ENCODE results near the gene ZFP28.

Gene ZFP28

DNA sequence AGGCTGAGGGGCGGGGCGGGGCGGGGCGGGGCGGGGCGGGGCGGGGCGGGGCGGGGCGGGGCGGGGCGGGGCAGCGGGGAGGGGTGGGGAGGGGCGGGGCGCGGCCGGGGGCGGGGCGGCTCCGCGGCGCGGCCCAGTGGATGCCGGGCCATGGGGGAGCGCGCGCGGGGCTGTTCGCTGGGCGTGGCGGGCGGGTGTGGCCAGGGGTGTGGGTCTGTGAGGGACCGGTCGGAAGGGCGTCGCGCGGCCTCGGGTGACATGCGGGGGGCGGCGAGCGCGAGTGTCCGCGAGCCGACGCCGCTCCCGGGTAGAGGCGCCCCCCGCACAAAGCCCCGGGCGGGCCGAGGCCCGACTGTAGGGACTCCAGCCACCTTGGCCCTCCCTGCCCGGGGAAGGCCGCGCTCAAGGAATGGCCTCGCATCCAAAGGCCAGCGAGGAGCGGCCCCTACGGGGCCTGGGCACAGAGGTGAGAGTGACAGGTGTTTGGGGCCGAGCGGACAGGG lies at the start of gene ZFP28:
ZFP28 (plus strand) TSS at position 188 of the 503 bp plus-strand sequence; CDS start at position 259, 71 bp downstream.
- in situ Hi-C loops (cut with HindIII; ENCODE audit: low sequenced_read_pairs) = no loop called here

DNA sequence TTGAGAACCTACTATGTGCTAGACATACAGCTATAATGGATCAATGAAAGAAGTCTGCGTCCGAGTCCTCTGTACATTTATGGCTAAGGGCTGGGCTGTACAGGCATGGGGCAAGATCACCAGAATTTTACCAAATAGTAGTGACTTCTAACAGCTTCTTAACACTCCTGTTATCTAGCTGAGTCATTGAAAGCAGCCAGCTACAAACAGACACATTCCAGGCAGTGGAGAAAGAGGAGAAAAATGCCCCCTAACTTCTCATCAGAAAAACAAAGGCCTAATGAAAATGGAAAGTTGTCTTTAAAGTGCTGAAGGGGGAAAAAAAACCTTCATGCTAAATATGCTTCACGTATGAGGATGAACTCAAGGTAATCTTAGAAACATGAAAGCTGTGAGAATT lies 47.3 kb upstream of the ZFP28 start:
- in situ Hi-C loops (cut with HindIII; ENCODE audit: low sequenced_read_pairs) = no loop called here

DNA sequence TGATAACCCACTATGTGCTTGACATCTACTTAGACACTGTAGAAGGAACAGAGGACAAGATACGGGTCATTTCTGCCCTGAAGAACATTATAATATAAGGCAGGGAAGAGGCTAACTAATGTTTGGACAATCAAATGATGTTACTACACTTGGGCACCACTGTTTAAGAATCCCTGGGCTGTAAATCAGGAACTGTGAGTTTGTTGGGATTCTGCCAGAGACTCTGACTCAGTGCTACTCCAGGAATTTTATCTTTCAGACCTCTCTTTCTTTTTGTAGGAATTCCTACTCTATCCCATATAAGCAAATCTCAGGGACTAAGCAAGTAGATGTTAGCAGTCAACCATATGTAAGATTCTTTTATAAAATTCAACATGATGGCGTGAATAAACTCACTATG lies 34.2 kb upstream of the ZFP28 start:
- in situ Hi-C loops (cut with HindIII; ENCODE audit: low sequenced_read_pairs) = no loop called here

DNA sequence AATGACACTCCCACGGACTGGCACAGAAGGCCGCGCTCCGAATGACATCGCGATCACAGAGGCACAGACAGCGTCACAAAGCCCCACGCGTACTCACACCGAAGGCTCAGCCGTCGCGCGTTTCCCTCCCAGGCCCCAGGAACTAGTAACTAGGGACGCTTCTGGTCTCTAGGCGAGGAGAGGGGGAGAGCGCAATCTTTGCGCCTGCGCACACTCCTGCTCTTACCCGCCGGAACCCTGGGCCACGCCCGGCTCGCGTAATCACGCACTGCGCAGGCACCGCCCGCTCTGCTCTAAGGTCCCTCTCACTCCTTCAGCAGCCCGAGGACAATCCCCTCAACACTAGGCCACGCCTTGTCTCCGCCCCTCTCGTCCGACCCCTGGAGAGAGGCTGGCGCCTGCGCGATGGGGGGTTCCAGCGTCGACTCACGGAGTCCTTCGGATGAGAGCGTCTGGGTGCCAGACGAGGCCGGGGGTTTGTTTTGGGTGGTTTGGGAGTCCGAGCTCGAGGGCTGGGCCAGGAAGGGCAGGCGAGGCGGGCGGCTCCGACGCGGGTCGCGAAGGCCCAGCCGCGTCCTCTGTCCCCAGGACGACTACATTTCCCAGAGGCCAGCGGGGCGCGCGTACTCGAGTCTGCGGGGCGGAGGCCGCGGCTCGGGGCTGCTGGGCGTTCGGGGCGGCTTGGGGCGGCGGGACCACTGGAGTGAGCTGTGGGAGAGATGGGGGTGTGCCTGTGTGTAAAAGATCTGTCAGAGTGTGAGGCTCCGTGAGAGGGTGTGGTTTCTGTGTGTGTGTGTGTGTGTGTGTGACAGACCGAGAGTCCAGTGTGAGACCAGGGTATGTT lies 31.1 kb upstream of the ZFP28 start, which contains the start of gene ZNF471:
ZNF471 (plus strand) TSS at position 410 of the 844 bp plus-strand sequence. CDS start 3,717 bp downstream, outside the sequence.
- in situ Hi-C loops (cut with HindIII; ENCODE audit: low sequenced_read_pairs) = no loop called here

DNA sequence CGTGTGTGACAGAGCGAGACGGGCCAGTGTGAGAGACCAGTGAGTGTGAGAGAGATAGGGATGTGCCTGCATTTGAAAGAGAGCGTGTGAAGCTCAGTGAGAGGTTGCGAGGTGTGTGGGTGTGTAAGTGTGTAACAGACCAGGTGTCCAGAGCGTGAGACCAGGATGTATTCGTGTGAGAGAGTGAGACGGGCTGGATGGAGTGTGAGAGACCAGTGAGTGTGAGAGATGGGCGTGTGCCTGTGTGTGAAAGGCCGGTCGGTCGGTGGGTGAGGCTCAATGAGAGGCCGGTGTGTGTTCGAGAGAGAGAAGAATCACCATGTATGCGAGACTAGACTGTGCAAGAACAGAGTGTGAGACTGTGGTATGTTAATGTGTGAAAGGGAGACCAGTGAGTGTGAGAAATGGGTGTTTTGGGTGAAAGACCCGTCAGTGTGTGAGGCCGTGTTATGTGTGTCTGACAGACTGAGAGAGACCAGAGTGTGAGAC lies 30.4 kb upstream of the ZFP28 start:
- in situ Hi-C loops (cut with HindIII; ENCODE audit: low sequenced_read_pairs) = no loop called here

DNA sequence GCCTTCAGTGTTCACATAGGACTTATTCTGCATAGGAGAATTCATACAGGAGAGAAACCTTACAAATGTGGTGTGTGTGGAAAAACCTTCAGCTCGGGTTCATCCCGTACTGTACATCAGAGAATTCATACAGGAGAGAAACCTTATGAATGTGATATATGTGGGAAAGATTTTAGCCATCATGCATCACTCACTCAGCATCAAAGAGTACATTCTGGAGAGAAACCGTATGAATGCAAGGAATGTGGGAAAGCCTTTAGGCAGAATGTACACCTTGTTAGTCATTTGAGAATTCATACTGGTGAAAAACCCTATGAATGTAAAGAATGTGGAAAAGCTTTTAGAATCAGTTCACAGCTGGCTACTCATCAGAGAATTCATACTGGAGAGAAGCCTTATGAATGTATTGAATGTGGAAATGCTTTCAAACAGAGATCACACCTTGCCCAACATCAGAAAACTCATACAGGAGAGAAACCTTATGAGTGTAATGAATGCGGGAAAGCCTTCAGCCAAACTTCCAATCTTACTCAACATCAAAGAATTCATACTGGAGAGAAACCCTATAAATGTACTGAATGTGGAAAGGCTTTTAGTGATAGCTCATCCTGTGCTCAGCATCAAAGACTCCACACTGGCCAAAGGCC lies 13.4 kb upstream of the ZFP28 start:
- in situ Hi-C loops (cut with HindIII; ENCODE audit: low sequenced_read_pairs) = no loop called here

DNA sequence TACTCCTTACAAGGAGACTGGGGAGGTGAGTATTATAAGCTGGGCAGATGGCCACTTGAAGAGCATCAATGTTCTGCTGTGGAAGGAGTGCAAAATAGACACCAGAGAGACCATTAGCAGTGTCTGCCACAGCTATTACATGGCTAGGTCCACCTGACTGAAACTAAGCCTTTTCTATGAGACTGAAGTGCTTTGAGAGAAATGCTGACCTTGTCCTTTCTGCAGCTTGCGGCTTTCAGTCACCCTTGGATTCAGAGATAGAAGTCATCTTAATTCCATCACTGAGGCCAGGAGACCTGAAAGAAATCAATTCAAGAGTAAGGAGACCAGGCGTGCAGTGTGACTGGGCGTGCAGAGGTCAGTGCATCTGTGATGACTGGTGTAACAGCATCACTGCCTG lies 1.3 kb upstream of the ZFP28 start:
- in situ Hi-C loops (cut with HindIII; ENCODE audit: low sequenced_read_pairs) = no loop called here

DNA sequence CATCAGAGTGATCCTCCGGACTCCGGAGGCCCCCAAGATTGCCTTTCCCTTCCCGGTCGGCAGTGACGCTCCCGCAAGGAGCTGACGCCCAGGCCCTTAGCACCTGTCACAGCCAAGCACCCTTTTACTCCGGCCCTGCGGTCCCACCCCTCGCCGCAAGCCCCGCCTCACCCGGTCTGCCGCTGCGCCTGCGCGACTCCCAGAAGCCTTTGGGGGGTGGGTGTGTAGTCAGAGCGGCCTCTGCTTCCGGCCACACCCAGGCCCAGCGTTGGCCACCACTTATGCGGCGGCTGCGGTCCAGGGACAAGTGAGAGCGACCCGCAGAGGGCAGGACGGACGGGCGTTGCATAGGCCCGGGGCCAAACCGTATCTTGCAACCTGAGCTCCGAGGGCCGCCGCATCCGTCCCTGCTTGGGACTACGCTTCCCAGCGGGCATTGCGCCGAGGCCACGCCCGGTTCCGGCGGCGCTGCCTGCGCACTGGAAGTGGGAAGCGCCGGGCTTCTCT lies 441 bp upstream of the ZFP28 start:
- in situ Hi-C loops (cut with HindIII; ENCODE audit: low sequenced_read_pairs) = no loop called here

DNA sequence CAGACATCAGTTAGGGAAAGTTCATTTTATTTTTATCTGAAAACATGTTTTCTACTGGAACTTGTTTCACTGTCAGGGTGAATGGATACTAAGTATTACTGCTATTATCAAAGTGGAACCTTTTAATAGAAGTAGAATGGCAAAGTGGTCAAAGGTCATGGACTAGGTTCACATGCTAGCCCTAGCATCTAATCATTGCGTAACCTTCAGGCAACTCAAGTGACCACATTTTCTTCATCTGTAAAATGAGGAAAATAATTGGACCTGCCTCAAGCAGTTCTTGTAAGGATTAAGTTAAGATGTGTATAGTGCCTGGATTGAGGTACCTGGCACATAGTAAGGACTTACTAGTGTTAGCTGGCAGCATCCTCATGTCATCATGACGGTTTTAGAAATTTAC lies 5.0 kb downstream of the ZFP28 start:
- in situ Hi-C loops (cut with HindIII; ENCODE audit: low sequenced_read_pairs) = no loop called here

DNA sequence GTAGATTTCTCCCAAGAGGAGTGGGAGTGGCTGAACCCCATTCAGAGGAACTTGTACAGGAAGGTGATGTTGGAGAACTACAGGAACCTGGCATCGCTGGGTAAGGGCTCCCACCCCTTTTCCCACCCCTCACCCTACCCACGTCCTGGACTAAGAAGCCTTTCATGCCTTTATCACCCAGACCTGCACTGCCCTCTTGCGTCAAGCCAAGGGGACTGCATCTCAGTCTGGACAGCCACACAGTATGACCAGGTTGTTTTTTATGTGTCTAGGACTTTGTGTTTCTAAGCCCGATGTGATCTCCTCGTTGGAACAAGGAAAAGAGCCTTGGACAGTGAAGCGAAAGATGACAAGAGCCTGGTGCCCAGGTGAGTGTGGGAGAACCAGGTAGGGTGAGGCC lies 8.8 kb downstream of the ZFP28 start:
- in situ Hi-C loops (cut with HindIII; ENCODE audit: low sequenced_read_pairs) = no loop called here

DNA sequence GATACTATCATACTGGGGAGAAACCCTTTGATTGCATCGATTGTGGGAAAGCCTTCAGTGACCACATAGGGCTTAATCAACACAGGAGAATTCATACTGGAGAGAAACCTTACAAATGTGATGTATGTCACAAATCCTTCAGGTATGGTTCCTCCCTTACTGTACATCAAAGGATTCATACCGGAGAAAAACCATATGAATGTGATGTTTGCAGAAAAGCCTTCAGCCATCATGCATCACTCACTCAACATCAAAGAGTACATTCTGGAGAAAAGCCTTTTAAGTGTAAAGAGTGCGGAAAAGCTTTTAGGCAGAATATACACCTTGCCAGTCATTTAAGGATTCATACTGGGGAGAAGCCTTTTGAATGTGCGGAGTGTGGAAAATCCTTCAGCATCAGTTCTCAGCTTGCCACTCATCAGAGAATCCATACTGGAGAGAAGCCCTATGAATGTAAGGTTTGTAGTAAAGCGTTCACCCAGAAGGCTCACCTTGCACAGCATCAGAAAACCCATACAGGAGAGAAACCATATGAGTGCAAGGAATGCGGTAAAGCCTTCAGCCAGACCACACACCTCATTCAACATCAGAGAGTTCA lies 15.6 kb downstream of the ZFP28 start:
- in situ Hi-C loops (cut with HindIII; ENCODE audit: low sequenced_read_pairs) = no loop called here

DNA sequence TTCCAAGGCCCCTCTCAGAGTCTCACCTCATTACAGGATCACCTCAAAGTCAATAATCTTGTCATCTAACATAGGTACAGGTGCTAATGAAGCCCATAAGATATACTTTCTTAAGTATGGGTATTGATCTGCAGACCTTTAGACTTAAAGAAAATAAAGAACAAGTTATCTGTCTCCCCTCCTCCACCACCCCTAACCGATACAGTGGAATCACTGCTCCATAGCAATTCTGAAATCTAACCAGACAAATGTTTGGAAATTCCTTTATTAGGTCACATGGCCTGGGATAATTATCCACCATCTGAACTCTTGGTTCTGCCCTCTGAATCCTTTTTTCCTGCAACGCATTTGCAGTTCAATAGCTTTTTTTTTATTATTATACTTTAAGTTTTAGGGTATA lies 24.0 kb downstream of the ZFP28 start:
- in situ Hi-C loops (cut with HindIII; ENCODE audit: low sequenced_read_pairs) = no loop called here

DNA sequence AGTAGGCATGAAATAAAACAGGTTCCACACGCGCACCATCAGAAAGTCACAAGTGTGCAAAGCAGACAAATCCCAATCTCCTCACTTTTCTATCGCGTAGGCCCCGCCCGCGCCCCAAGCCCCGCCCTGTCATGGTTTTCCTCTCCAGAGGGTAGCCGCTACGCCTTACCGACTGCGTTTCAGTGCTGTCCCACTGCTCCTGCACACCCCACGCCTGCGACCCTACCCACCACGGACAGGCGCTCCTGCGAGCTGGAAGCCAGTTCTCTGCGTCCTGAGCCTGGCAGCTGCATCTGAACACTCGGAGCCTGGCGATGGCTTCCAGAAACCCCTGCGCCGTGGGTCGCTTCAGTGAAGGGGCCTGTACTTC lies 28.1 kb downstream of the ZFP28 start:
- in situ Hi-C loops (cut with HindIII; ENCODE audit: low sequenced_read_pairs) = no loop called here

DNA sequence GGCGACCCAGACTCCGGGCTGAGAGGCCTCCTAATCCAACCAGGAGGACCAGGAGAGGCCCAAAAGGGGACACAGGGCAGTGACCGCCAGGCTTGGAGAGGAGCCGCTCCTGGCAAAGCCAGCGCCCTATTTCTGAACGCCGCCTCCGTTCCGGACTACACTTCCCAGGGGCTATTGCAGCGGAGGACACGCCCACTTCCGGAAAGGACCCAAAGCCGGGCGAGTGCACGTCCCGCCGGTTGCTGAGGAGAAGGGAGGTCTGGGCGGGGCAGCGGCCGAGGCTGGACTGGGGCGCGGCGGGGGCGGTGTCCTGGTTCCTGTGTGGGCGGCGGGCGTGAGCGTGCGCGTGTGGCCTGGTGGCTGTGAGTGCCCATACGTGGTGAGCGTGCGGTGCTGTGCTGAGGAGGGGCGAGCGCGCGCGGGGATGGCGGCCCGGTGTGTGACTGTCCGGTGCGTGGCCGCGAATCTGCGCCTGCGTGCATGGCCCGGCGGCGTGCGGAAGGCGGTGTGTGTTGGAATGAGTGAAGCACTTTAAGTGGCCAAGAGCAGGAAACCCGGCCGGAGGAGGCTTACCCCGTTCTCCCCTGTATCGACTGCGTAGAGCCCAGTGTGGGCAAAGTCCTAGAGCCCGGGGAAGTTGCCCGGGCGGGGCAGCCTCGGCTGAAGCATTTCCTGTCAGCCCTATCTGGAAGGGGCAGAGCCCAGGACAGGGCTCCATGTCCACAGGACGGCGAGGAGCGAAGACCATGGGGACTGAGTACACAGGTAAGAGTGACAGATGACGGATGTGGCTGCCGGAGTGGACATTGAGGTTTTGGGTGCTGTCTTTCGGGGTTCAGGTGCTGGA lies 28.7 kb downstream of the ZFP28 start, which contains the start of gene ZNF470:
ZNF470 (plus strand) TSS at position 195 of the 847 bp plus-strand sequence. CDS start 2,844 bp downstream, outside the sequence.
- in situ Hi-C loops (cut with HindIII; ENCODE audit: low sequenced_read_pairs) = no loop called here

DNA sequence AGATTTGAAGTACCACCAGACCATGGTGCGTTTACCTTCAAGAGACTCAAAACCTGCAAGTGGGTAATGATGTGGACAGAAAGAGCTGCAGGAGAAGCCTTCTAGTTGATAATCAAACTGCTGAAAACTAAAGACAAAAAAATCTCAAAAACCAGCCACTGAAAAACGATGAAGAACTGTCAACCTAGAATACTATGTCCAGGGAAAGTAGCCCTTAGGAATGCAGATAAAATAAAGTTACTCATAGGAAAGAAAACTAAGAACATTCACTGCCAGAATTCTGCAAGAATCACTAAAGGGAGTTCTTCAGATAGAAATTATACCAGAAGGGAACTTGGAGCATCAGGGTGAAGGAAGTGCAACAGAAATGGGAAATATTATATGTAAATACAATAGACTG lies 33.8 kb downstream of the ZFP28 start:
- in situ Hi-C loops (cut with HindIII; ENCODE audit: low sequenced_read_pairs) = no loop called here

DNA sequence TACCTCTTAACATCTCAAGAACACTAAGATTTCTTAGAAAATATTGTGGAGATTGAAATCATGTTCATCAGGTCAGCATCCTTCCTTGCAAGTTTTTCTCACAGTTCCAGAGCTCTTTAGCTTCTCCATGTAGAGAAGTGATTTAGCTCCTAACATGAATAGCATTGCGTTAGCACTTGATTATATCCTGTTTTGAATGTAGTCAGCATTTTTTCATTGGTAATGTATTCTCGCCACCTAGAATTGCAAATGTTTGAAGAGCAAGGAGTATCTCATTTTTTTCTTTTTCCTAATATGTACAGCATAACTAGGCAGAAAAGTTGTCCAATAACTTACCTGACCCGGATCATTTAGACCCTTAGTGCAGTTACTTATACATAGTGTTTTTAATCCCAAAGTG lies 35.2 kb downstream of the ZFP28 start:
- in situ Hi-C loops (cut with HindIII; ENCODE audit: low sequenced_read_pairs) = no loop called here

DNA sequence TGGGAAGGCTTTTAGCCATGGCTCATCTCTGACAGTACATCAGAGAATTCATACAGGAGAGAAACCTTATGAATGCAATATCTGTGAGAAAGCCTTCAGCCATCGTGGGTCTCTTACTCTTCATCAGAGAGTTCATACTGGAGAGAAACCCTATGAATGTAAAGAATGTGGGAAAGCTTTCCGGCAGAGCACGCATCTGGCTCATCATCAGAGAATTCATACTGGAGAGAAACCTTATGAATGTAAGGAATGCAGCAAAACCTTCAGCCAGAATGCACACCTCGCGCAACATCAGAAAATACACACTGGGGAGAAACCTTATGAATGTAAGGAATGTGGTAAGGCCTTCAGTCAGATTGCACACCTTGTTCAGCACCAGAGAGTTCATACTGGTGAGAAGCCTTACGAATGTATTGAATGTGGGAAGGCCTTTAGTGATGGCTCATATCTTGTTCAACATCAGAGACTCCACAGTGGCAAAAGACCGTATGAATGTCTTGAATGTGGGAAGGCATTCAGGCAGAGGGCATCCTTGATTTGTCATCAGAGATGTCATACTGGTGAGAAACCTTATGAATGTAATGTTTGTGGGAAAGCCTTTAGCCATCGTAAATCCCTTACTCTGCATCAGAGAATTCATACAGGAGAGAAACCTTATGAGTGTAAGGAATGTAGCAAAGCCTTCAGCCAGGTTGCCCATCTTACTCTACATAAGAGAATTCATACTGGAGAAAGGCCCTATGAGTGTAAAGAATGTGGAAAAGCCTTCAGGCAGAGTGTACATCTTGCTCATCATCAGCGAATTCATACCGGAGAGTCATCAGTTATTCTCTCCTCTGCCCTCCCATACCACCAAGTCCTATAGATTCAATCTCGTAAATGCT lies 39.2 kb downstream of the ZFP28 start:
- in situ Hi-C loops (cut with HindIII; ENCODE audit: low sequenced_read_pairs) = loop anchor here (5.0 kb wide), 1 partner anchor 39 kb away; no protein-coding TSS in a partner anchor

DNA sequence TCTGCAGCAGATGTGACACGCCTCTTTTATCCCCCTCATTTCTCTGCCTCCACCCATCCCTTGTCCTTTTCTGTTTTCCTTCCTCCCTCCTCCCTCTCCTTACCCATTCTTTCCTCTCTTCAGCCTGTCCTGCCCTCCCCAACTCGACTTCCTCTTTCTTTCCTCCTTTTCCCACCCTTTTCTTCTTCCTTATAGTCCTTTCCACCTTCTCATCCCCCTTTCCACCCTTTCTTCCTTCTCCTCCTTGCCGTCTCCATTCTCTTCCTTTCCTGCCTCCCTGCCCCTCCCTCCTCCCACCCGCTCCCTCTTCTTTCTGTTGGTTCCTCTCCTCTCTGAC lies 55.7 kb downstream of the ZFP28 start:
- in situ Hi-C loops (cut with HindIII; ENCODE audit: low sequenced_read_pairs) = no loop called here

DNA sequence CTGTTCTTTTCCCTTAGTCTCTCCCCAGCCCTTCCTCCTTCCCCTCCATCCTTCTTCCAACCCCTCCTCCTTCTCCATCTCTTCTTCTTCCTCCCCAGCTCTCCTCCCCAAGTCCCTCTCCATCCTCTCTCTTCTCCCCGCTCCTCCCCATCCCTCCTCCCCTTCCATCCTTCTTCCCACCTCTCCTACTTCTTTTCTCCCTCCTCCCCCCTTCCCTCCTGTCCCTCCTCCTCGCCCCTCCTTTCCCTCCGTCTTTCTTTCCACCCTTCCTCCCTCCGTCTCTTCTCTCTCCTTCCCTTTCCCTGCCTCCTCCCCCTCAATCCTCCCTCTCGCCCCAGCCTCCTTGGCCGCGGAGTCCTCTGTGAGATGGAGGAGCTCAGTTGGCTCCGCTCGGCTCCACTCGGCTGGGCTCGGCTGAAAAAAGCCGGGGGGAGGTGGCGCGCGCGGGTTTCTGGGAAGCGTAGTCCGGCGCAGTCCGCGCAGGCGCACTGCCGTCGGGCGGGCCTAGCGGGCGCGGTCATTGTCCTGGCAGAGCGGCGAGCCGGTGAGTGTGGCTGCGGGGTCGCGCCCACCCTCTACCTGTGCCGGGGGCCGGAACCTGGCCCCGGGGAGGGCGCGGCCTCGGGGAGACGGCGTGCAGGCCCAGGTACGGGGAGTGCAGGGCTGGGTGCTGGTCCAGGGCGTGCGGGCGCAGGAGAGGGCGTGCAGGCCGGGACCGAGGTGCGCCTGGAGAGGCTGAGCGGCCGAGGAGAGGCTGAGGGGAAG lies 56.2 kb downstream of the ZFP28 start, which contains the start of gene ZNF71:
ZNF71 (plus strand) TSS at position 520 of the 765 bp plus-strand sequence. CDS start 6,257 bp downstream, outside the sequence.
- in situ Hi-C loops (cut with HindIII; ENCODE audit: low sequenced_read_pairs) = no loop called here

Data from endothelial cell of hepatic sinusoid (primary cell).